ENCODE data around the gene VPS37C. TPM values are rescaled to one million over a fixed set of nuclear protein-coding genes. Genes with fewer than 3 reads are reported as not detected.
"Not testable (repeated sequence)": the region's sequence is repeated elsewhere in the genome, so short reads cannot be mapped to it uniquely, and the experiment has no call there.

The VPS37C gene
- total and polyA plus RNA-seq, 9 of the 15 experiments (the other 6 are each of a cell fraction or from before 2014, with no cell fraction given), result 0.62 to 29.8 (median 11.5) TPM

DNA sequence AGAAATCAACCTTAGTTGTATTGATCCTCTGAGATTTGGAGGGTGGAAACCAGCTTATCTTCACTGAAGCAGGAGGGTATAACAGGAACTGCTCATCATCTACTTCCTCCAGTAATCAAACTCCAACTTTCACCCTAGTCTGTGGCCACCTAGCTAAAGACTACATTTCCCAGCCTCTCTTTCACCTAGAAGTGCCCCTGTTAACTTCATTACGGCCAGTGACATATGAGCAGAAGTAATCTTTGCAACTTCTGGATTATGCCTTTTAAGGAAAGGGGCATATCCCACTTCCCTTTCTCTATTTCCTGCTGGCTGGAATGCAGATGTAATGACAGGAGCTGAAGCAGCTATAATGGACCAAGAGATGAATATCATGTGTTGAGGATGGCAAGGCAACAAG is 7.6 kb upstream of the VPS37C start (continued):
- TF ChIP-seq ZNF592 (IDR thresholded peaks at IDR 0.05) (no peak), NR1H2 (CRISPR knock-in tag; IDR thresholded peaks at IDR 0.05) (no peak)

- Histone ChIP-seq H3K27ac (ENCODE audit: extremely low read depth, low read depth, low read length) (no peak overlapping the region), H3K79me2 (ENCODE audit: control insufficient read depth, insufficient read depth, low read length) (no peaks in the 10 kb centered on the region), H4K20me1 (replicated peaks; ENCODE audit: control insufficient read depth, insufficient read depth, low read length) (no peaks in the 10 kb centered on the region), H3K4me1 (replicated peaks in 1 of 2; ENCODE audit: control insufficient read depth in 2 of 2, insufficient read depth in 2 of 2, low read length in 2 of 2) (peaks cover 15 to 24% of the 10 kb centered on the region in 2 experiments; a peak in 4 of 5 replicates), H3K9ac (ENCODE audit: insufficient read depth in 1 of 2, low read depth in 2 of 2, low read length in 2 of 2) (no peak overlapping the region), H3K4me2 (ENCODE audit: insufficient read depth, low read length) (no peak overlapping the region), H3K9me1 (ENCODE audit: control insufficient read depth, insufficient read depth, low read length) (no peaks in the 10 kb centered on the region), H3K27me3 (ENCODE audit: control insufficient read depth in 2 of 2, insufficient read depth in 2 of 2, low read length in 2 of 2) (peaks cover 0 to 3% of the 10 kb centered on the region in 2 experiments; a peak in 3 of 5 replicates), H3K36me3 (ENCODE audit: control insufficient read depth, insufficient read depth, low read length) (no peaks in the 10 kb centered on the region), H3K9me3 (replicated peaks; ENCODE audit: control insufficient read depth, insufficient read depth, low read depth, low read length) (peaks cover 5% of the 10 kb centered on the region; the same call in 1 of the 2 replicates), H3K4me3 (no peak overlapping the region), H2AFZ (ENCODE audit: low read depth, low read length) (peak overlapping the region; percentile 17; the same call in 1 of the 2 replicates)
- ATAC-seq (peak; percentile 22), FAIRE-seq (no peak), DNase-seq (ENCODE audit: extremely low read depth in 1 of 4, low spot score in 3 of 4) (no peak)
- WGBS (ENCODE audit: insufficient coverage, low coverage, missing lambda C conversion rate), result 73% methylated on average over 9 of the region's 9 CpGs
- ChIA-PET CTCF (ENCODE audit: low intra/inter-chr PET ratio) (no interaction called here), POLR2A (interaction anchor here (0.6 to 1.3 kb wide), 2 partner anchors 8 to 11 kb away, joined by 3 read pairs; no protein-coding TSS in a partner anchor)
- intact Hi-C loops (cut with micrococcal nuclease), result no loop called here
- in situ Hi-C loops (cut with MboI), result no loop called here
- no peak for TF ChIP-seq YY1 (IDR thresholded peaks at IDR 0.05; ENCODE audit: borderline replicate concordance in 1 of 3, control insufficient read depth in 1 of 3, extremely low read depth in 1 of 3, insufficient read depth in 3 of 3, insufficient read length in 1 of 3, insufficient replicate concordance in 2 of 3, low read depth in 1 of 3, low read length in 2 of 3)
- TF ChIP-seq, protein P1, sequence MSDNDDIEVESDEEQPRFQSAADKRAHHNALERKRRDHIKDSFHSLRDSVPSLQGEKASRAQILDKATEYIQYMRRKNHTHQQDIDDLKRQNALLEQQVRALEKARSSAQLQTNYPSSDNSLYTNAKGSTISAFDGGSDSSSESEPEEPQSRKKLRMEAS (CRISPR knock-in tag; IDR thresholded peaks at IDR 0.05), result 0 out of 2 replicates have a peak, but pooled peaks have one; percentile 23
- TF ChIP-seq TFAM (CRISPR knock-in tag; conservative IDR thresholded peaks at IDR 0.05), result no peak
- TF ChIP-seq ELF4 (CRISPR knock-in tag; IDR thresholded peaks at IDR 0.05), result no peak
- no TSS peak for BruUV-seq (replicated peaks)
These were observed 6.9 kb upstream of the VPS37C start for GRCh38 chr11:61168042-61168688.

DNA sequence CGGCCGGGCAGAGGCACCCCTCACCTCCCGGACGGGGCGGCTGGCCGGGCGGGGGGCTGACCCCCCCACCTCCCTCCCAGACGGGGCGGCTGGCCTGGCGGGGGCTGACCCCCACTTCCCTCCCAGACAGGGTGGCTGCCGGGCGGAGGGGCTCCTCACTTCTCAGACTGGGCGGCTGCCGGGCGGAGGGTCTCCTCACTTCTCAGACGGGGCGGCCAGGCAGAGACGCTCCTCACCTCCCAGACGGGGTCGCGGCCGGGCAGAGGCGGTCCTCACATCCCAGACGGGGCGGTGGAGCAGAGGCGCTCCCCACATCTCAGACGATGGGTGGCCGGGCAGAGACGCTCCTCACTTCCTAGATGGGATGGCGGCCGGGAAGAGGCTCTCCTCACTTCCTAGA is 5.1 kb upstream of the VPS37C start:
- H3K36me3 ChIP-seq (ENCODE audit: control insufficient read depth, insufficient read depth, low read length); intact Hi-C loops (cut with micrococcal nuclease); H3K9ac ChIP-seq (ENCODE audit: insufficient read depth in 1 of 2, low read depth in 2 of 2, low read length in 2 of 2); FAIRE-seq; H4K20me1 ChIP-seq (replicated peaks; ENCODE audit: control insufficient read depth, insufficient read depth, low read length); ATAC-seq; CTCF ChIA-PET (ENCODE audit: low intra/inter-chr PET ratio); in situ Hi-C loops (cut with MboI); H3K9me3 ChIP-seq (replicated peaks; ENCODE audit: control insufficient read depth, insufficient read depth, low read depth, low read length); H3K4me2 ChIP-seq (ENCODE audit: insufficient read depth, low read length); POLR2A ChIA-PET; DNase-seq (ENCODE audit: extremely low read depth in 1 of 4, low spot score in 3 of 4); H3K79me2 ChIP-seq (ENCODE audit: control insufficient read depth, insufficient read depth, low read length); H2AFZ ChIP-seq (ENCODE audit: low read depth, low read length); H3K9me1 ChIP-seq (ENCODE audit: control insufficient read depth, insufficient read depth, low read length); H3K27me3 ChIP-seq (ENCODE audit: control insufficient read depth in 2 of 2, insufficient read depth in 2 of 2, low read length in 2 of 2); BruUV-seq (replicated peaks); H3K4me3 ChIP-seq; H3K27ac ChIP-seq (ENCODE audit: extremely low read depth, low read depth, low read length): not testable (repeated sequence)
- 82% methylated on average over 10 of the region's 31 CpGs for WGBS (ENCODE audit: insufficient coverage, low coverage, missing lambda C conversion rate)
- peaks cover 20 to 31% of the 10 kb centered on the region in 2 experiments for H3K4me1 ChIP-seq (replicated peaks in 1 of 2; ENCODE audit: control insufficient read depth in 2 of 2, insufficient read depth in 2 of 2, low read length in 2 of 2)
